Epithelial cell of esophagus (primary cell): ENCODE results near the gene ANKS1B.

ENCODE experiments used
- DNase-seq: peaks from one replicate; pipeline ENCODE4 v3.0.0; 2010; ENCODE audit warnings: low read depth
- H3K4me3 ChIP-seq: 2 replicates; pipeline ENCODE4 v1.5.1; 2011; ENCODE audit warnings: mild to moderate bottlenecking, low read length, control low read depth
- CTCF ChIP-seq: IDR thresholded peaks from 2 replicates; pipeline ENCODE4 v1.5.1; 2011; ENCODE audit warnings: low read depth, mild to moderate bottlenecking, low read length, control low read depth, inconsistent platforms; ENCODE audit not compliant: insufficient read depth; ENCODE audit errors: missing control alignments

Gene ANKS1B

DNA sequence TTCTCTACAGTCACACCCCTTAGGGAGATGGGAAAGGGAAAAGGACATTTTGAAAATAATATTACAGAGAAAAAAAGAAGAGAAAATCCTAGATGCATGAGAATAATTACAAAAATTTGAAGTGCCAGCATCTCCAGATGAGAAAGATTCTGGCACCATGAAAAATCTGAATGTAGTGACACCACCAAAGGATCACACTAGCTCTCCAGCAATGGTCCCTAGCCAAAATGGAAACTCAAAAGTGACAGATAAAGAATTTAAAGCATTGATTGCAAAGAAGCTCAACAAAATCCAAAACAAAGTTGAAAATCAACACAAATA is 364.6 kb downstream of the ANKS1B start:
- no peak for TF ChIP-seq CTCF
- no peak overlapping the region for H3K4me3 ChIP-seq
- no peak for DNase-seq

DNA sequence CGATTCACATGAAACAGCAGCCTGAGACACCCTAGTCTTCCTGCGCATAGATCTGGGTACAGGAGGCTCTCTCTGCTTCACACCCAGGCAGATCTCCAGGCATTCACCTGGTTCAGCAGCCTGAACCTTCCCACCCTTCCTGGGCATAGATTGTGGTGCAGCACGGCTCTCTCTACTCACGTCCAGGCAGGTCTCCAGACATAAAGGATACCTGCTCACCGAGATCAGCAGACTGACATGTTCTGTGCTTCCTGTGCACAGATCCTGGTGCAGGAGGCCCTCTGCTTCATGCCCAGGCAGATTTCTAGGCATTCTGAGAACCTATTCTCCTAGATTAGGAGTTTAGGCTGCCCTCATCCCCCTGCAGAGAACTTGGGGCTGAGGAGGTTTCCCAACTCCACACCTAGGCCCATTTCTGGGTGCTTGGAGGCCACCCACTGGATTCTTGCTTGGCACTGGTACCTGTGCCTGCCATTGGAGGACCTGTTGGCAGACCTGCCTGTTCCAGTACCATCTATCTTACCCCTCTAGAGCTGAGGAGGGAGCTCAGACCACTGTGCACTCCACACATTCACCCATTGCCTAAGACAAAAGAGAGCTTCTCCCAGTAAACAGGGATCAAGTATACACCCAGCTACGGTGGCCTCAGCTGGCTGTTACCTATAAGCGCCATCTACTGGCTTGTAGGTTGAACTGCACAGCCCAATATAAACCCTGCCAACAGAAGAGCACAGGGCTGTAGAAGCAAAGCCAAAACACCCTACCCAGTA is 365.2 kb downstream of the ANKS1B start:
- peak; percentile 68 for TF ChIP-seq CTCF
- DNase-seq = peak; percentile 50
- no peak overlapping the region for H3K4me3 ChIP-seq

- no peak overlapping the region for H3K4me3 ChIP-seq
- DNase-seq = no peak
- no peak for TF ChIP-seq CTCF
Observed at GRCh38 chr12:99618657-99619056, 366.1 kb downstream of the ANKS1B start.

DNA sequence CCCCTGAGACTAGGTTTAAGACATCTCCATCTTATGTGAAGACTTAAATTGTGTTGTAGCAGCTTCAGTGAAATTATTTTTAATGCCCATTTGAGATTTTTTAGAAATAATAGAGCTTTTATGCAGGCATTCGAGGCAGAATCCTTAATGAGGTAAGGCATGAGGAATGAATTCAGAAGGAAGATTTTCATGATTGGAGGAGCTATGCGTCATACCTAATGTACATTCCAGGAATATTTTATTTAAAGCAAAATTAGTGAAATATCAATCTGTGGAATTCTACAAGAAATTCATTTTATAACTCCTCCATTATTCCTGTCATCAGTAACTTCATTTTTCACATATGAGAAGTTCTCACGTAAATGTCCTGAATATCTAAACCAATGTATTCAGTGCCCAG is 373.1 kb downstream of the ANKS1B start:
- DNase-seq = no peak
- H3K4me3 ChIP-seq = no peak overlapping the region
- TF ChIP-seq CTCF = no peak

DNA sequence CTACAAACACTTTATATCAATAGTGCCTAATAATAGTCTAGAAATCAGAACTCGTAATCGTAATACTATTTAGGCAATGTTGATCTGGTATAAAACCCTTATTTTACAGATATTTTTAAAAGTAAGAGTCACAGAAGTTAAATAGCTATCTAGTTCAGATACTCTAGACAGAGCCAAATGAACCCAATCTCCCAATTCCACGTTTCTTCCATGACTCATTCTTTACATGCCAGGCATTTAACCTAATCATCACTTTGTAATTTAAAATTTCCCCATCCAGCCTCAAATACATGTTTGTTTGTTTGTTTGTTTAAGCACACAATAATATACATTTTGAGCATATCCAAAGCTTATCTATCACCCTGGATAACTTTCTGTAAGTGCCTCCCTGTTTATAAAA is 373.6 kb downstream of the ANKS1B start:
- peak; percentile 1 for DNase-seq
- H3K4me3 ChIP-seq = no peak overlapping the region
- no peak for TF ChIP-seq CTCF

DNA sequence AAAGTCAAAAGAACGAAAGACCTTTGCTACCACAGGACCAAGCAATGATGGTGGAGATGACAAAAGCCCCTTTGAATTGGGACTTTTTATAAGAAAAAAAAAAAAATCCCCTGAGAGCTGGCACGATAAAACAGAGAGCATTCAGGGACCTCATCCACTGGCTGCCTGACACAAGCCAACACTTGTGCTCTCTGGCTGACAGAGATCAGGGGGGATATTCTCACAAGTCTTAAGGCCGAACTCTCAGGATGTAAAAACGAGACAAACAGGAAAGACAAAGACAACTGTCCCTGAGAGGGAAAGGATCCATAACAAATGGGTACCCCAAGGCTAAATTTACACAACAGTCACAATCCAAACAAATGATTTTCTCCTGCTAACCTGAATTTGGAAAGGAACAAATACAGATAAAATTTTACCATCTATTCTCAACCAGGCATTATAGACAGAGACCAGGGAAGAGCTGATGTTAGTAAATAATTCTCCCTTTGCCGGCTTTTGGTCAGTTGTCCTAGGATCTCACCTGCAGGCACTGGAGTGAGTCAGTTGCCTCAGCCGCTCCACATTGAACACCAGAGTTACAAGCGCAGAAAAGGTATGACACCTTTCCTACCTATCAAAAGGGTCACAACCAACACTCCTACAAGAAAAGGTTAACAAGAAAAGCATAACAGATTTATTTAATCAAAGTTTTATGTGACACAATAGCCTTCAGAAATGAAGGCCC is 375.1 kb downstream of the ANKS1B start:
- no peak for TF ChIP-seq CTCF
- DNase-seq = no peak
- no peak overlapping the region for H3K4me3 ChIP-seq

DNA sequence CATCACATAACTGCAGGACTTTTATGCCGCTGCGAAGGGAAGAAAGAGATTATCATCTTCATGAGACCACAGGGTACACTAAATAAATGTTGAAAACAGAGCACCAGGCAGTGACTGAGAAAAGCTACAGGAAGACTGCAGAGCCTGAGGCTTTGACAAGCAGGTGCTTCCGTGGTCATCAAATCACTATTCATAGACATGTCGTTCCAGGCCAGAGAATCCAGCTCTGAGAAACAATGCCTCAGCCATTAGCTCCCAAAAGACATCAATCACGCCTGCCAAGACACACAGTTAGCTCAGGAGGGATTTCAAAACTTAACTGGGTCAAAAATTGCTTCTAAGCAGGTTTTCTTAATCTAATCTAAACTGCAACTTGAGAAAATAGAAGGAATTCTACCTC is 384.3 kb downstream of the ANKS1B start:
- no peak for DNase-seq
- H3K4me3 ChIP-seq = no peak overlapping the region
- no peak for TF ChIP-seq CTCF
